NCI-H2081 treated with DMSO at 0.1 percent for 48 hours (cell line): Measurements from ENCODE around the gene CARS2.
"Not testable (repeated sequence)": the region's sequence is repeated elsewhere in the genome, so short reads cannot be mapped to it uniquely, and the experiment has no call there.

ENCODE experiments used
- DNase-seq: peaks from one replicate; lab custom pipeline; 2025; lab: John Stamatoyannopoulos, UW

The CARS2 gene

GRCh38 chr13:110617321-110618072 is 88.4 kb downstream of the CARS2 start:
- no peak for DNase-seq

DNA sequence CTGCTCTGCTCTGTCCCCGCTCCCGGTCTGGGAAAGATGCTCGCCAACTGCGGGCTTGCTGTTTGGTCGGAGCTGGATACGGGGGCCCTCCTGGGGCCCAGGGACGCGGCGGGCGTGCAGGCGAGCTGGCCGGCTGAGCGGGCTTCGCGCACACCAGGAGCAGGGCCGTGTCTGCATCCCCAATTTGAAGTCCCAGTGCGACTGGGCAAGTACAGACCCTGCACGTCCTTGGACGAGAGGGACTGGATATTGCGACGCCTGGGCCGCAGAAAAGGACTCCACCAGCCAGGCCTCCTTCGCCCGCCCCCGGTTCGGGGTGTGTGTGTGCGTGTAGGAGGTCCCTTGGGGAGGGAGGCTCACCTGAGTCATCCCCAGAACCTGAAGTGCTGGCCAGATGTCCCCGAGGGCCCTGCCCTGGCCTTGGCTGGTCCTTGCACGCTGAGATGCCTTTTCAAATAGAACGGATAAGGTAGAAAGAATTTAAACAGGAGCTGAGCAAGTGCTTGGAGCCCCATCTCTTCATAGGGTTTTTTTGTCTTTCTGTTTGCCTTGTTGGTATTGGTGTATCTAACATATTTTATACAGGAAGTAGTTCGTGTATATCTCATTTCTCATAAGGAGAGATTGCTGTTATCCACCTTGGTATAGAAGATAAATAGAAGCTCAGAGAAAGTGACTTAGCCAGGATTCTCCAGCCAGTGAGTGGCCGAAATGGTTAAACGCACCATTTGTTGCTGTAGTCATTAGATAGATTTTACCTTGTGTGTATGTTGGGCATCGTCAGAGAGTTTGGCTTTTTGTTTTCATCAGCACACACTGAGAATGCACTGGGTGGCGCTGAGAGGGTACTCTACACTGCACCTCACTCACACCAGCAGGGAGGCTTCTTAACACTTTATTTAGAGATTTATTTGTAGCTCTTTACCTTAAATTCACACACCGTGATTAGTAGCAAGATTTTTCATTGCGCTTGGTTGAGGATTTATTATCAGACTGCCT is 89.5 kb downstream of the CARS2 start:
- no peak for DNase-seq

- DNase-seq: peak; percentile 36
Observed at GRCh38 chr13:110615322-110616102, 90.4 kb downstream of the CARS2 start, which contains the start of gene NAXD. TSS of gene NAXD (plus strand) at chr13:110615545. CDS start at chr13:110615602, 57 bp downstream.

DNA sequence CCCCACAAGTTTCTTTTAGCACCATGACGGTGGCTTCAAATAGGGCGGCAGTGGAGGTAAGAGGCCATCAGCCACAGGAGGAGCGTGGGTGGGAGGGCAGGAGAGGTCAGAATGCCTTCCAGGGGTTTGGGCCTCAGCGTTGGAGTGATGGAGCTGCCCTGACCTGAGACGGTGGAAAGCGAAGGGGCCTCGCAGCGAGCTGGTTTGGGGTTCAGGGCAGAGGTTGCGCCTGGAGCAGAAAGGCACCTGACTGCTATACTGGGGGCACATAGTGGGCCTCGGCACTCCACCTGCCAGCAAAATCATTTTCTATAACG is 91.0 kb downstream of the CARS2 start:
- DNase-seq: no peak

DNA sequence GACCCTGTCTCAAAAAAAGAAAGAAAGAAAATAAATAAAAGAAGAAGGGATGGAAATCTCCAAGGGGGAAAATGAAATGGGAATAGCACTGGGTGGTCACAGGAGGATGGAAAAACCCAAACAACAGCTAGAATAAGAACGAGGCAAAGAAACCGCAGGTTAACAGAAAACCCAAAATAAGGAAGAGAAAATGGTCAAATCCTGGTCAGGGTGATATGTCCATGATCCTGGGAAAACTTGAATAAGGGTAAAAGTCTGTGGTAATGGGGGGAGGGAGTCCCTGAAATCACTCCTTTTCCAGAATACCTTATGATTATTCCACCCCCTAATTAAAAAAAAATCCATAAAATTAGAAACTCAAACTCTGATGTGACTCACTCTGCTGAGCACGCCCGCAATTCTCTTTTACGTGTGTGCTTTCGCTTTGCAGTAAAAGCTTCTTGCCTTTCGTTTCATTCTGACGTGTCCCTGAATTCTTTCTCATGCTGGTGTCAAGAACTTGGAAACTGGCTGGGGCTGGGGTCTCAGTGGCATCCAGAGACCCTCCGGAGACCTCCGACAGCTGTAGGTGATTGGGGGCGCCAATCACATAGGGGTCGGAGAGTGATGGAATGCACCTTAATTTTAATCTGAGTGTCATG is 94.8 kb downstream of the CARS2 start:
- DNase-seq: no peak

GRCh38 chr13:110607675-110608224 is 98.2 kb downstream of the CARS2 start:
- DNase-seq: no peak

DNA sequence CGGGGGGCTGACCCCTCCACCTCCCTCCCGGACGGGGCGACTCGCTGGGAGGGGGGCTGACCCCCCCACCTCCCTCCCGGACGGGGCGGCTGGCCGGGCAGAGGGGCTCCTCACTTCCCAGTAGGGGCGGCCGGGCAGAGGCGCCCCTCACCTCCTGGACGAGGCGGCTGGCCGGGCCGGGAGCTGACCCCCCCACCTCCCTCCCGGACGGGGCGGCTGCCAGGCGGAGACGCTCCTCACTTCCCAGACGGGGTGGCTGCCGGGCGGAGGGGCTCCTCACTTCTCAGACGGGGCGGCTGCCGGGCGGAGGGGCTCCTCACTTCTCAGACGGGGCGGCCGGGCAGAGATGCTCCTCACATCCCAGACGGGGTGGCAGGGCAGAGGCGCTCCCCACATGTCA is 99.6 kb downstream of the CARS2 start:
- not testable (repeated sequence) for DNase-seq

DNA sequence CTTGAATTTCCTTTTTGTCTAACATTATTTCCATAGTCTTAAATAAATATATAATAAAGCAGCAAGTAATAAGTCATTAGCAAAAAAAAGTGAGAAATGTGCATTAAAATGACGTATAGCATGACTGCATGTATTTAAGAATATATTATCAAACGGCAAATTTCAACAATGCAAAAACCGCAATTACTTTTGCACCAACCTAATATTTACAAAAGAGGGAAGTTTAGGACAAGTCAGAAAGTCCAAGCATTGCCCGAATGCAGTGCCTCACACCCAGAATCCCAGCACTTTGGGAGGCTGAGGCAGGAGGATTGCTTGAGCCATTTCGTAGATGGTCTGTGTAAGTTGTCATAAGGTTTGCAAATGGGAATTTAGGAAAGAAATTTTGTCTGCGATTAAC is 100.8 kb downstream of the CARS2 start:
- DNase-seq: no peak

DNA sequence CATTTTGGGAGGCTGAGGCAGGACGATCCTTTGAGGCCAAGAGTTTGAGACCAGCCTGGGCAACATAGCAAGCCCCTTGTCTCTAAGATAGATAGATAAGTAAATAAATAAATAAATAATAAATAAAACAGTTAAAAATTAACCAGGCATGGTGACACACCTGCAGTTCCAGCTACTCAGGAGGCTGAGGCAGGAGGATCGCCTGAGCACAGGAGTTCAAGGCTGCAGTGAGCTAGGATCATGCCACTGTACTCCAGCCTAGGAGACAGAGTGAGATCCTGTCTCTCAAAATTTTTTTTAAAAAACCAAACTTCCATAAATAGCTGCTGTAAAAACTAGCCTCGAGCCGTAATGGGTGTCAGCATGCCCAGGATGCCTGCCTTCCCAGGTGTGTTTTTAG is 104.9 kb downstream of the CARS2 start:
- no peak for DNase-seq

GRCh38 chr13:110600261-110600819 is 105.6 kb downstream of the CARS2 start:
- DNase-seq: no peak

GRCh38 chr13:110597041-110597689 is 108.8 kb downstream of the CARS2 start:
- DNase-seq: no peak

DNA sequence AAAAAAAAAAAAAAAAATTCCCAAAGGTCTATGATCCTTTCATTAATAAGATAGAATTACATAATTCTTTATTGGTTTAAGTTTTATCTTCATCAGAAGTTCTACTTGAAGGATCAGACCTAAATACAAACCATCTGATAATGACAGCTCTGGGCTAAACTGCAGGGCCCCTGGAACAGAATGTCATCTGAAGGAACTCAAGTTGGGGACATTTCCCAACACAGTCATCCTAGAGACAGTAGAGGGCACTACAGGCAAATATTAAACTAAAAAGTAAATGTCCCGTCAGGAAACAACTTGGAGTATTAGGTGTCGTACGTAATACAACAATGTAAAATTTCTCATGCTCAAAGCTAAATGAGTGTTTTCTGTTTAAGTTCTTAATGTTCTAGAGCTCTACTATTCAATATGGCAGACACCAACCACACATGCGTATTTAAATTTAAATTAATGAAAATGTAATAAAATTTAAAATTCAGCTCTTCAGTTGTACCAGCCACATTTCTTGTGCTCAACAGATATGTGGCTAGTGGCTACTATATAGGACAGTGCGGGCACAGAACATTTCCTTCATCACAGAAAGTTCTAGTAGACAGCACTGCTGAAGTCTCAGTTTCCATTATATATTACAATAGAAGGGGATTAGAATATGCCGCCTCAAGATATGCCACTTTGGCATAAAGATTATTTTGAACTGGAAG is 112.3 kb downstream of the CARS2 start:
- DNase-seq: no peak

- no peak for DNase-seq
Observed at GRCh38 chr13:110592665-110593064, 113.3 kb downstream of the CARS2 start.
